IPS DF 4.7 (cell line): ENCODE results near the gene PHTF2.
"Not testable (repeated sequence)": the region's sequence is repeated elsewhere in the genome, so short reads cannot be mapped to it uniquely, and the experiment has no call there.

Experiments
- DNase-seq: peaks from one replicate; pipeline ENCODE4 v3.0.0-alpha.2; 2013; ENCODE audit warnings: low spot score; ENCODE audit errors: extremely low read depth

Gene PHTF2

DNA sequence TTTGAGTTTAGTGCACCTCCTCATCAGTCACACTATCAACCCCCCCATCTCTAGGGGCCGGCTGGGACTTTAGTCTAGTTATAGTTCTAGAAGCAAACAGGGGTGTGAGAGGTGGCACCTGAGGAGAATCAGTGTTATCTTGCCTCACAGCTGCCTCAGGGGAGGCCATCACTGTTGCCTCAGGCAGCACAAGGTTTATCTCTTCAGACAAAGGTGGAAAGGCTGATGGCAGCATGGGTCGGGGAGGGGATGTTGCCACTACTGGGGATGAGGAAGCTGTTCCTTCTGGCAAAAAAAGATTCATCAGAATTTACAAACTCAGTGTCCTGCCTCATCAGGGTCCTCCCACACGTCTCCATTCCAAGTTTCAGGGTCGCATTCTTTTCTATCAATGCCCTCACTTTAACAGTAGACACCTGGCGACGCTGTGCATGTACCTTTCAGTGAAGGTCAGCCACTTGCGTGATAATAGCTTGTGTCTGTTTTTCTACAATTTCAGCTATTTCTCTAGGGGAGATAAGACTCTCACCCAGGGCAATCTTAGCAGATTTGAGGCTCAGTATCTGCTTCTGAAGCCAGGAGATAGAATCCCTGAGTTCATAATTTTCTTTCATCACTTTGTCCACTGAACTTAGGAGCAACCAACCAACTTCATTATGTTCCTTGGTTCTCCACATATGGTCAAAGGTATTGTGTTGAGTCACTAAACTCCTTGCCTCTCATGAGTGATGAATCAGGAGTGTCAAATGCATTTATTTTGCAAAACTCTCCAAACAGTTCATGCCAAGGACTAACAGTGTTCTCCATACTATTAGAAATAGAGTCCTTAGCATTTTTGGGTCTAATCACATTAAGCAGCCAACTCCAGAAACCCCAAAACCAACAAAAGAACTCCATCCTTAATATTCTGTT lies 75.1 kb downstream of the PHTF2 start:
- not testable (repeated sequence) for DNase-seq

- DNase-seq = no peak
Observed at GRCh38 chr7:77877791-77878190, 79.2 kb downstream of the PHTF2 start.

DNA sequence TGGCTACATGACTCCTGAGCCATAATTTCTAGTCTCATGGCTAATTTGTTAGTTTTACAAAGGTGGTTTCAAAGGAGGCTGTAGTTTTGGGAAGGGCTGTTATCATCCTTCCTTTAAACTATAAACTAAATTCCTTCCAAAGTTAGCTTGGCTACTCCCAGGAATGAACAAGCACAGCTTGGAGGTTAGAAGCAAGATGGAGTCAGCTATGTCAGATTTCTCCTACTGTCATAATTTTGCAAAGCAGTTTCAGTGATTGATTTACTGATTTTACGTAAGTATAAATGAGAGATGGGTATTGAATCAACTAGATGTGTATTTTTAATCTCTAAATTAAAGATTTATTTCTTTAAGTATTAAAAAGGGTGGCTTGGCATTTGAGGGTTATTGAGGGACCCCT lies 79.9 kb downstream of the PHTF2 start:
- no peak for DNase-seq

DNA sequence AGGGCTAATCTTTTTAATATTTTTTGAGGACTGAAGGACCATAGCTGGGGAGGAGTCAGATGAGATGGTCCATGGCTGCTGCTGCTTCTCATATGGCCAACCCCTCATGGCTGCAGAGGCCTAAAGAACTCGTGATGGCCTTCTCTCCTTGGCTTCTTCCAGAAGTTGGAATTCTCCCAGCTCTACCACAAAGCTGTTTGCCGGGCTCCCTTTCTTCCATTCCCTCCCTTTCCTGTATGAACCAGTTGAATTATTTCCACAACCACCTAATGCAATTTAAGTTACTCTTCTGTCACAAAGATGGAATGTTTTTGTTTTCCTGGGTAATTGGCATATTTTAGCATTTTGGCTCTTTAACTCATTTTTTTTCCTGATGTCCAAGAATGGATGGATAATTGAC lies 80.7 kb downstream of the PHTF2 start:
- DNase-seq = no peak

GRCh38 chr7:77881871-77882270 lies 83.3 kb downstream of the PHTF2 start:
- no peak for DNase-seq

- DNase-seq = no peak
Observed at GRCh38 chr7:77885155-77885554, 86.6 kb downstream of the PHTF2 start.

- no peak for DNase-seq
Observed at GRCh38 chr7:77887567-77887966, 89.0 kb downstream of the PHTF2 start.

DNA sequence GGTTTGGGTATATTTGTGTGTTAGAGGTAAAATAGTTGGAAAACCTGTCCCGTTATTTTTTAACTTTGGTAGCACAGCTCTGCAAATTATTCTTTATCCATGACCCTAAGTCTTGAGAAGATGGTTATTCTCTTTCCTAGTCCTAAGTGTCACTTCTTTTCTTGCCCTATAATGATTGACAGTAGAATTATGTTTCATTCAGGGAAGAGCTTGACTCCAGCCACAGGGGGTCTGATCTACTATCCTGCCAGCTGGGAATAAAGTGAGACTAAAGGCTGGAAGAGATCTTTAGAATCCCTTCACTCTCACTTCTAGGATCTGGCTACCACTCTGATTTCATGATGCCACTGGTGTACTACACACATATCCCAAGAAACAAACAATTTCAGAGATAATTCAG lies 90.4 kb downstream of the PHTF2 start:
- no peak for DNase-seq

DNA sequence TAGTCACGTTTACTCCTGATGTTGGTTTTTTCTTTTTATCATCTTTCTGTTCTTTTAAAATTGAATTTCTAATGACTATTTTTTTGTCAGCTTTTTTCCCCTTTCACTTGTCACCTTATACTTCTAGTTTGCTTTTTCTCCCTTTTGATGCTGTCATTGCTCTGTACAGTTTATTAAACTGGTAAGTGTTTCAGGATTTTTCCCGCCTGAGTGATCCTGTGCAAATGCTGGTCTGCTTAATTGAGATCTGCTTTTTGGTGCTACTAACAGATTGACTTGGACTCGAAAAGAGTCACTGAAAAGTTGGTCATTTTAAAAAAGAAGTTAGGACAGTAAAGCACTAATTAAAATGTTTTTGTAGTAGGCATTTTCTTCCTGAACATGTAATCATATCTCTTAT lies 95.2 kb downstream of the PHTF2 start:
- DNase-seq = no peak

GRCh38 chr7:77894574-77895091 lies 96.1 kb downstream of the PHTF2 start:
- DNase-seq = no peak

DNA sequence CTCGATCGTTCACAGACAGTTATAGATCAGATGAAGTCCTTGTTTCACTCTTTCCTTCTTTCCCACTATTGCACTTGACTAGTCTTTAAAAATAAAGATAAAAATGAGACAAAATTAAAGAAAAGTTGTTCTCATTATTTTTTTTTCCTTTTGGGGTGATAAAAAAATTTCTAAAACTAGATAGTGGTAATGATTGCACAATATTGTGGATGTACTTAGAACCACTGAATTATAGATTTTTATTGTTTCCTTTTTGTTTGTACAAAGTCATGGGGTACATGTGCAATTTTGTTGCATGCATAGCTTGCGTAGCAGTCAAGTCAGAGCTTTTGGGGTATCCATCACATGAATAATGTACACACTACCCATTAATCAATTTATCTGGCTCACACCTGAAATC lies 97.3 kb downstream of the PHTF2 start:
- DNase-seq = no peak

GRCh38 chr7:77897004-77897547 lies 98.5 kb downstream of the PHTF2 start:
- no peak for DNase-seq

- DNase-seq = no peak
Observed at GRCh38 chr7:77899516-77899915, 100.9 kb downstream of the PHTF2 start.

DNA sequence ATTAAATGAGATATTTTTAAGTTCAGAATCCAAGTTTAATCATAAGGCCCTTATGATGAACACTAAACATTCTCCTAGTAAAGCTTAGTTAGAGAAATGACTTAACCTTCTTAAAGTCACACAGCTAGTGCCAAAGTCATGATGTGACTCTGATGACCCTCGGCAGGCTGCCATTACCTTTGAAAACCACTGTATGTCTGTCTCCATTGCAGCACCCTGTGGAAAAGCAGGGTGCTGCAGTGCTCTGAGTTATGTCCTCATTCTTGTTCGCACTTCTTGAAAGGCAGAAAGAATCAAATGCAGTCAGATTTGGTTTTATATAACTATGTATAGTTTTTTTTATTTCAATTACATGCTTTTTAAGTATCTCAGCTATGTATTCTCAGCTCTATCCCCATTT lies 105.0 kb downstream of the PHTF2 start:
- no peak for DNase-seq

GRCh38 chr7:77904252-77904651 lies 105.7 kb downstream of the PHTF2 start:
- no peak for DNase-seq

- no peak for DNase-seq
Observed at GRCh38 chr7:77907281-77907680, 108.7 kb downstream of the PHTF2 start.

DNA sequence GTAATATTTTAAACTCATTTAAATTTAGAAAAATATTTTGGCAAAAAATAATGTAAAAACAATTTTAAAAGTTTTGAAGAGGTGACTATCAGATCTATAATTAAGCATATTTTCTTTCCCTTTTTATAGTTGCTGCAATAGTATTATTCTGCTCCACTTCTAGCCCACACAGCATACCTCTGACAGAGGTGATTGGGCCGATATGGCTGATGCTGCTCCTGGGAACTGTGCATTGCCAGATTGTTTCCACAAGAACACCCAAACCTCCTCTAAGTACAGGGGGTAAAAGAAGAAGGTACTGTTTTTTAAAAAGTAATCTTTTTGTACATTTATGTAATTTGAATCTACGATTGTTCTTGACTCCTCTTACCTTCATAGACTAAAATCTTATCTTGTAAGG lies 110.1 kb downstream of the PHTF2 start:
- DNase-seq = no peak

DNA sequence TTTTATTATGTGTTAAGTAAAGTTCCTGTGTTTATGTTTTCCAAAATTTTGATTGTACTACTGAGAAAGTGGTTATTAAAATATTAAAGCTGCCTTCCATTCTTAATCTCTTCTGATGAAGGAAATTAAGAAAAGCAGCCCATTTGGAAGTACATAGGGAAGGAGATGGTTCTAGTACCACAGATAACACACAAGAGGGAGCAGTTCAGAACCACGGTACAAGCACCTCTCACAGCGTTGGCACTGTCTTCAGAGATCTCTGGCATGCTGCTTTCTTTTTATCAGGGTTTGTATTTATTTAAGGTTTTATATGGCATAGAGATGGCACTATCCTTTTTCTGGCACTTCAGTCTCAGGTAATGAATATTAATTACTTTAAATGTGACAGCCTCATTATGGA lies 111.6 kb downstream of the PHTF2 start:
- DNase-seq = no peak

- no peak for DNase-seq
Observed at GRCh38 chr7:77912293-77912692, 113.7 kb downstream of the PHTF2 start.

- DNase-seq = no peak
Observed at GRCh38 chr7:77913977-77914607, 115.5 kb downstream of the PHTF2 start.

DNA sequence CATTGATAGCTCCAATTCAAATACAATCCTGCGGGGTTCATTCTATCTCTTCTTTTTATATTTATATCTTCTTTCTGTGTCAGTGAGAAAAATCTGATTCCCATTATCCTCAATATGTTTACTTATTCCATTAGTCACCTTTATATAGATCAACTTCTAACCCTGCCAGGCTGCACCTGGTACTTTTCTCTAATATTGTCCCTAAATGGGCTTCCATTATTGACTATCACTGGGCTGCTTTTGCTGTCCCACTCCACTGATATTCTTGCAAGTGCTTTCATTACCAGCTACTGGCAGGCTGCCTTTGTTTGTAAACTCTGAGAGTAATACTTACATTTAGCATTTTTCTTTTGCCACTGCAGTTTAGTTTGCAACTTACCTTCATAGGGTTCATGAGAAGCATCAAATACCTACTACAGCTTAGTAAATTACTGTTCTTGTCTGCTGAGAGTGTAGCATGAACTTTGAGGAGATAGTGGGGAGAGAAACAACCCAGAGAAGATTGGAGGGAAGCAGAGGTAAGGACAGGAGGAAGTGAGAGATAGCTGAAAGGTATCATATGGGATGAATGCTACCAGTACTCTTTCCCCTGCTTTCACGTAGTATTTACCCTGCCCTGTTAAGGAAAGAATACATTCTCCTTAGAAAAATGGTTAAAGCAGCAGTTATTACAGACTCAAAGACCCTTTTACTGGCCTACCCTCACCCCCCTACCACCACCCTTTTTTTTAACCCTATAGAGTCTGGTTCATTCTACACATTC lies 119.1 kb downstream of the PHTF2 start:
- DNase-seq = no peak

- no peak for DNase-seq
Observed at GRCh38 chr7:77918676-77919075, 120.1 kb downstream of the PHTF2 start.
